DMS79 (cell line): ENCODE measurements around the gene SLC25A21.

Experiments
- DNase-seq: peaks from one replicate; lab custom pipeline; 2025; lab: John Stamatoyannopoulos, UW

SLC25A21 gene

DNA sequence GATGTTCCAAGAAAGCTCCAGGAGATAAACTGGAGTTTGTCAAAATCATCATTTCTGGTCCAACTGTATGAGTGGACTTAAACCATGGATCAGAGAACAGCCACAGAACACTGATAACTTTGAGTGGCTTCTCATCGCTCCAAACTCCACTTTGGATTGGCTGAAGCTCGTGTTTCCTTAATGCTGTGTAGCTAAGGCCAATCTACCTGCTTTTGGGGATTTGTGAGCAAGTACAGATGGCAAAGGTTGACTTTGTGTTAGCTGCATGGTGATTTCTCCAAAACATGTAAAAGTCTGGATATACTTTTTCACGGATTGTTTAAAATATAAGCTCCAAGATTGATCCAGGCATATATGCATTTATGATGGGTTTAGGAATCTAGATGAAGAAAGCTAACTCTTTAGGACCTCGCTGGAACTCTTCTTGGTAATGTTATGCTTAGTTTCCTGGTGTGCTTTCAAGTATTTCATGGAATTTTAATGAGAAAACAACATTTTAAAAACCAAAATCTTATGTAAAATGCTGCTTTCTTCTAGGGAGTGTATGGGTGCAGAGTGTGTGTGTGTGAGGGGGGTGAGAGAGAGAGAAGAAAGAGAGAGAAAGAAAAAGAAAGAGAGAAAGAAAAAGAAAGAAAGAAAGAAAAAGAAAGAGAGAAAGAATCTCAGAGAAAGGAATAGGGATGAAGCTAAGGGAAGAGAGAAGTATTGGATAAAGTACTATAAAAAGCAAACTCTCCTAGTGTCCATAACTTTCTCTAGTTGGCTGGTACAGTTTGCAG is 522.3 kb downstream of the SLC25A21 start:
- DNase-seq = no peak

DNA sequence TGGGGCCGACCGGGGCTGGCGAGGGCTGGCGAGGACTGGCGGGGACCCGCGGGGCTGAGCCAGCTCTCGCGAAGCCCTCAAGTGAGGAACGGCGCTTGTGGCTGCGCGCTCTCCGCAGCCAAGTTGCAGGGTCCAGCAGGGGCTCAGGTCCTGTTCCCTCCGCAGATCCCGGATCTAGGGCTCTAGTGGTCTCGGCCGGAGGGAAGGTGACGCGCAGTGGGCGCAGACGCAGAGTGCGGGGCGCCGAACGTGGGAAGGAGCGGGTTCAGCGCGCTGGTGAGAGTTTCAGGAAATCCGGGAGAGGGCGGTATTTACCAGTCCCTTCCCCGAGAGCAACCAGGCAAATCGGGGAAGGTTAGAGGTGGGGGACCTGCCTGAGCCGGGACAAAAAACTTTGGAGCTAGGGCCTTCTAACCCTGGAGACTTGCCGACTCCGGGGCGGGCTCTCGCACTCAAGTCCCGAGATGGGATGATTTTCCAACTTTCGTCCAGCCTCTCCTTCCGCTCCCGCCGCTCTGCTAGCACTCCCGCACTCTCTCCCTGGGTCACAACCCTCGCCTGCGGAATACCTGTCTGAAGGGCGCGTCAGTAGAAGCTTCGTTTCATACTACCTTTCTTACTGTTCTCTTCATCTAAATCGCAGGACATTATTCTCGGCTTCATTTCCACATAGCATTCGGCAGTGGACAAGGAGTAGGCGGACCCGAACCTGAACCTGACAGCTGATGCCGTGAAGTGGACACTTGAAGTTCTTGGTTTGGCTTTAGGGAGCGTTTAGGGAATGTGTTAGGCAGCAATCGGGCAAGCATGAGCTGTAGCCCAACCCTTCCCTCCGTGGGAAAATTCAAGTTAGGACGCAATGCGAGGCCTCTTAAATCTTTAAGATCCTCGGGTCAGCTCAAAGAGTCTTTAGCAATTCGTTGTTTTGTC is 524.3 kb downstream of the SLC25A21 start:
- DNase-seq = peak; percentile 81

DNA sequence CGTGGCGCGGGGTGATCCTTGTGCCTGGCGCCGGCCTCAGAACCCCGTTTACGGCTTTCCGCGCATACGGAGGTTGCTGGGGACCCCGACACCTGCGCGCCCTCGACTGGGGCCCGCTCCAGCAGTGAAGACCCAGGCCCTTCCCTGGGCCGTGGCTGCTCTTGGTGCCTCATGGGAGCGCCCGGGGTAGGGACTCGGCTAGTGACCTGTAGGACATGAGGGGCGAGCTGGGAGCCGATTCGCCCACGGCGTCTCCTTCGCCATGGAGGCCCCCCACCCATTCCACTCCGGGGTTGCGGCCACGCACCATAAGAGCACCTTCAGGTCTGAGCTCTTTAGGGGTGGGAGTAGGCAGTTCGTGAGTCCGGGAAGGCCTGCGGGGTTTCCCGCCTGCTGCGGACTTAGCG is 525.0 kb downstream of the SLC25A21 start:
- DNase-seq = no peak

DNA sequence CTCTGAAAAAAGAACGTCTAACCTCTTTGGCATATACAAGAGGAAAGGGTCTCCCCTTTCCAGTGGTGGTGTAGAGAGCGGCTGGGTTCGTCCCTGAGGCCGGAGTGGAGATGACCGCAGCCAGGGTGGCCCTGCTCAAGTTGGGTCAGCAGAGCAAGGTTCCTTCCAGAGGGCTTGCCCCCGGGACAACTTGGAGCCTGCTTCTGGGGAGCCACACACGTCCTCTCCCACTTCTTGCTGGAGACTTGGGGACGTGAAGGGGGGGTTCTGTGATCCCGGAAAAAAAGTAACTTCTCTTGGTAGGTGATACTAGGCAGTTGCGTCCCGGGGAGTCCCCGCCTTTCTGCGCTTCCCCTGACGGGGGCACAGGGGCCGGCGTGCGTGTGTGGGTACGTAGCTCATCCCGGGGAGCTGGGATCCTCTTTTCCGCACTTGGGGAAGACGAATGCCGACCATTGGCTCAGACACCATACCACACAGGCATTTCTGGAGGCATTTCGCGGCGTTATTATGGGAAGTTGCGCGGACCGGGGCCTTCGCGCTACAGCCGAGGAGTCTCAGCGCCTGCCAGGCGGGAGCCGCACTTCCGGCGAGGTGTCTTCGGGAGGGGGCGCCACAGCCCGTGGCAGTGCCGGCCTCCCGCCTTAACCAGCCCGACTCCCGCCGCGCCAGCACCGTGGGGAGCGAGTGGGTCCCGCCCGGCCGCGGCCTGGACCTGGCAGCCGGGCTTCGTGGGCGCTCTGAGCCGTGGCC is 525.6 kb downstream of the SLC25A21 start:
- no peak for DNase-seq

DNA sequence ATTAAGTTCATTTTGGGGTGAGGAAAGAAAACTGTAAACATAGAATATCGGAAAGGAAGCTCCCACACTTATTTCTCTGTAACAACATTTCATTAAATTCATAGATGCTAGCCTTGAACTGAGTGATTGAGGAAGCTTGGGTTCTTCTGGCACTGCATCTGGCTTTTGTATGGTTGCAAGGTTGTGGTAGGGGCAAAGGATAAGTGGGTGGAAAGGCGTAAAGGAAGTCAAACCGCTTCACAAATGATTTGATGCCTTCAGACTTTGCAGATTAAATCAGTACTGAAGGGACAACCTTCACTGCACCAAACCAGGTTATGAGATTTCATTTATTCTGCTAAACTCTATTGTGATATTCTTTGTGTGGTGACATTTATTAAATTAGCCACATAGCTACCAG is 538.8 kb downstream of the SLC25A21 start:
- DNase-seq = no peak
